AG09309 (cell line): ENCODE results near the gene GLRA3.

Experiments
- DNase-seq: peaks from one replicate; pipeline ENCODE4 v3.0.0-alpha.2; 2010; ENCODE audit warnings: low read depth
- H3K4me3 ChIP-seq: 2 replicates; pipeline ENCODE4 v1.5.1; 2011; ENCODE audit warnings: mild to moderate bottlenecking, low read depth, low read length, moderate library complexity; ENCODE audit not compliant: control insufficient read depth
- CTCF ChIP-seq: IDR thresholded peaks from 2 replicates; pipeline ENCODE4 v1.5.1; 2011; ENCODE audit warnings: mild to moderate bottlenecking, low read depth, low read length, inconsistent platforms; ENCODE audit not compliant: insufficient read depth, control insufficient read depth; ENCODE audit errors: missing control alignments

GLRA3 gene

GRCh38 chr4:174815282-174815681 is 13.8 kb downstream of the GLRA3 start:
- no peak overlapping the region for H3K4me3 ChIP-seq
- no peak for TF ChIP-seq CTCF
- no peak for DNase-seq

GRCh38 chr4:174813292-174813691 is 15.8 kb downstream of the GLRA3 start:
- no peak overlapping the region for H3K4me3 ChIP-seq
- TF ChIP-seq CTCF = no peak
- DNase-seq = no peak

GRCh38 chr4:174810834-174811233 is 18.2 kb downstream of the GLRA3 start:
- TF ChIP-seq CTCF = no peak
- no peak for DNase-seq
- no peak overlapping the region for H3K4me3 ChIP-seq

DNA sequence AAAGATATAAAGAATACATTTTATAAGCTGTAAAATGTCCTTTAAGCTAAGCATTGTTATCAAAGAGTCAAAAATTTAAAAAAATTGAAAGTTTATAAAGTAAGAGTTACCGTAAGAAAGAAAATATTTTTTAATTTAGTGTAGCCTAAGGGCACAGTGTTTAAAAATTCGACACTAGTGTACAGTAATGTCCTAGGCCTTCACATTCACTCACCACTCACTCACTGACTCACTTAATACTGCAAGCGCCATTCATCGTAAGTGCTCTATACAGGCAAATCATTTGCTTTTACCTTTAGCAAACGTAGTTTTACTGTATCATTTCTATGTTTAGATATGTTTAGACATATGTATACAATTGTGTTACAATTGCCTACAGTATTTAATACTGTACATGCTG is 20.2 kb downstream of the GLRA3 start:
- no peak for TF ChIP-seq CTCF
- H3K4me3 ChIP-seq = no peak overlapping the region
- DNase-seq = no peak

DNA sequence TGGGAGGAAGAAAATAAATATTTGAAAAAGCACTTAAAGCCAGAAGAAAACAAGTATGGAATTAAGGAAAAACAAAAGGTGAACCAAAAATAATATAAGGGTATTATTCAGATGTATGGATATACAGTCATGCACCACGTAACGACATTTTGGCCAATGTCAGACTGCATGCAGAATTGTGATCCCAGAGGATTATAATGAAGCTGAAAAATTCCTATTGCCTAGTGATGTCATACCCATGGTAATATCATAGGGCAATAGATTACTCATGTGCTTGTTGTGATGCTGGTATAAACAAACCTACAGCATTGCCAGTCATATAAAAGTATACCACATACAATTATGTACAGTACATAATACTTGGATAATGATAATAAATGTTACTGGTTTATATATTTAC is 20.9 kb downstream of the GLRA3 start:
- H3K4me3 ChIP-seq = no peak overlapping the region
- no peak for TF ChIP-seq CTCF
- no peak for DNase-seq

DNA sequence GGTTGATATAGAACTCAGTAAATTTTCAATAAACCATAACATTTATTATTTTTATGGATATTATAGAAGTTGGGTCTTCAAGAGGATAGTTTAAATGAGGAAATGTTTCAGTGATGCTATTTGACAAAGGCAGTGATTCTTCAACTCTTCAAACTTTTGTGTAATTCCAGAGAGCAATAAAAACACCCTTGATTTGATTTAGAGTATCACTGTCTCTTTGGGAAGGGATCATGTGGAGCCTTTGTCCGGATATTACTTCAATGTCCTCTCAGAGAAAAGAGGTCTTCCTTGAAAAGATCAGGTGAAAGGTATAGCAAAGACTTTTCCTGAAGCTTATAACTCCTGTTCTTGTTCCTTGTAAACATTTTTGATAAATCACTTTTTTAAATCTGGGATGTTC is 23.3 kb downstream of the GLRA3 start:
- no peak for TF ChIP-seq CTCF
- no peak overlapping the region for H3K4me3 ChIP-seq
- no peak for DNase-seq

DNA sequence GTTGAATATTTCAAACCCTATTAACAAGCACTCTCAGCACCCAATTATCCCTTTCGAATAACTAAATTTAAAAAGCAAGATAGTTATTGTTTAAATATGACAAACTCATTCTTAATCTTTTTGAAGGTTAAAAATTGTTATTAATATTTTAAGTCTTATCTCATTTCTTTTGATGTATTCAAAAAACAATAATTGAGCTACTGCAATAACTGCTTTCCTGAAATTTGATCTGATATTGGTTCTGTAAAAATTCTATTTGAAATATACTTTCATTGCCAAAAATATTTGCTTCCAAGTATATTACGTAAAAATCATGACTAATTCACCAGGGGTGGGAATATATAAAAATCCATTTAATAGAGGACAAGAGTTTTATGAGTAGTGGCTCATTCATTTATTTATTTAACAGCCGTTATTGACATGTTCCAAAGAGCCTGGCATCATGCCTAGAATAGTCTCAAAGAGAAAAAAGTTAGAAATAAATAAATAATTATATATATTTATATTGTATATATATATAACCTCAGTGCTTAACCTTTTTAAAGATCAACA is 34.4 kb downstream of the GLRA3 start:
- no peak overlapping the region for H3K4me3 ChIP-seq
- DNase-seq = no peak
- no peak for TF ChIP-seq CTCF
